ENCODE measurements around the gene SNRNP35.

DNA sequence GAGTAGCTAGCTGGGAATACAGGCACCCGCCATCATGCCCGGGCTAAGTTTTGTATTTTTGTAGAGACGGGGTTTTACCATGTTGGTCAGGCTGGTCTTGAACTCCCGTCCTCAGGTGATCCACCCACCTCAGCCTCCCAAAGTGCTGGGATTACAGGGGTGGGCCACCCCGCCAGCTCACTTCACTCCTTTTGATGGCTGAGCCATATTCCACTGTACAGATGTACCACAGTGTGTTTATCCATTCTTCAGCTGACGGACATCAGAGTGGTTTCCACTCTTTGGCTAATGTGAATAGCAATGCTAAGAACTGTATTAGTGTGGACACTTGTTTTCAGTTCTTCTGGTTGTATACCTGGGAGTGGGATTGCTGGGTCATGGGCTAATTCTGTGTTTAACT is 29.5 kb downstream of the SNRNP35 start:
- TF ChIP-seq, protein P1, sequence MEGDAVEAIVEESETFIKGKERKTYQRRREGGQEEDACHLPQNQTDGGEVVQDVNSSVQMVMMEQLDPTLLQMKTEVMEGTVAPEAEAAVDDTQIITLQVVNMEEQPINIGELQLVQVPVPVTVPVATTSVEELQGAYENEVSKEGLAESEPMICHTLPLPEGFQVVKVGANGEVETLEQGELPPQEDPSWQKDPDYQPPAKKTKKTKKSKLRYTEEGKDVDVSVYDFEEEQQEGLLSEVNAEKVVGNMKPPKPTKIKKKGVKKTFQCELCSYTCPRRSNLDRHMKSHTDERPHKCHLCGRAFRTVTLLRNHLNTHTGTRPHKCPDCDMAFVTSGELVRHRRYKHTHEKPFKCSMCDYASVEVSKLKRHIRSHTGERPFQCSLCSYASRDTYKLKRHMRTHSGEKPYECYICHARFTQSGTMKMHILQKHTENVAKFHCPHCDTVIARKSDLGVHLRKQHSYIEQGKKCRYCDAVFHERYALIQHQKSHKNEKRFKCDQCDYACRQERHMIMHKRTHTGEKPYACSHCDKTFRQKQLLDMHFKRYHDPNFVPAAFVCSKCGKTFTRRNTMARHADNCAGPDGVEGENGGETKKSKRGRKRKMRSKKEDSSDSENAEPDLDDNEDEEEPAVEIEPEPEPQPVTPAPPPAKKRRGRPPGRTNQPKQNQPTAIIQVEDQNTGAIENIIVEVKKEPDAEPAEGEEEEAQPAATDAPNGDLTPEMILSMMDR (IDR thresholded peaks at IDR 0.05) = no peak
- no peak for TF ChIP-seq POLR2A (IDR thresholded peaks at IDR 0.05)
